HG02870 (cell line): ENCODE data around the gene GGTLC3.
"Not testable (repeated sequence)": the region's sequence is repeated elsewhere in the genome, so short reads cannot be mapped to it uniquely, and the experiment has no call there.

ENCODE experiments used
- ATAC-seq: cut with Tn5 transposase; IDR thresholded peaks from one replicate; pipeline ENCODE4 v1.9.1; 2021; ENCODE audit warnings: mild to moderate bottlenecking, moderate library complexity; ENCODE audit not compliant: unreplicated experiment

Gene GGTLC3

GRCh38 chr22:18522762-18523161 lies 4.8 kb upstream of the GGTLC3 start:
- ATAC-seq: not testable (repeated sequence)

GRCh38 chr22:18513454-18513853 lies 4.5 kb downstream of the GGTLC3 start:
- not testable (repeated sequence) for ATAC-seq

GRCh38 chr22:18512378-18512777 lies 5.6 kb downstream of the GGTLC3 start:
- not testable (repeated sequence) for ATAC-seq

- ATAC-seq: not testable (repeated sequence)
Observed at GRCh38 chr22:18511327-18511726, 6.6 kb downstream of the GGTLC3 start.

- not testable (repeated sequence) for ATAC-seq
Observed at GRCh38 chr22:18496227-18496626, 21.7 kb downstream of the GGTLC3 start.
